Measurements from ENCODE around the gene PCDHA2. TPM values are rescaled to one million over a fixed set of nuclear protein-coding genes. Genes with fewer than 3 reads are reported as not detected.
"Not testable (repeated sequence)": the region's sequence is repeated elsewhere in the genome, so short reads cannot be mapped to it uniquely, and the experiment has no call there.

PCDHA2 gene
- total and polyA plus RNA-seq, 7 donors: 0.18 TPM; not detected in 6

GRCh38 chr5:140795259-140795641 lies 598 bp downstream of the PCDHA2 start:
- no peak overlapping the region for H3K4me3 ChIP-seq
- 18 to 22% (median 18%) methylated on average over 15 of the region's 15 CpGs for WGBS, 3 donors
- H3K9me3 ChIP-seq: peaks cover 8% of the 10 kb centered on the region
- intact Hi-C loops (cut with DNase I): no loop called here
- no peak overlapping the region for H3K27ac ChIP-seq
- no peaks in the 10 kb centered on the region for H3K4me1 ChIP-seq
- H3K36me3 ChIP-seq (ENCODE audit: insufficient read depth in 1 of 2, low read depth in 1 of 2): no peaks in the 10 kb centered on the region
- ATAC-seq (no peak), DNase-seq (no peak)
- TF ChIP-seq, protein P1, sequence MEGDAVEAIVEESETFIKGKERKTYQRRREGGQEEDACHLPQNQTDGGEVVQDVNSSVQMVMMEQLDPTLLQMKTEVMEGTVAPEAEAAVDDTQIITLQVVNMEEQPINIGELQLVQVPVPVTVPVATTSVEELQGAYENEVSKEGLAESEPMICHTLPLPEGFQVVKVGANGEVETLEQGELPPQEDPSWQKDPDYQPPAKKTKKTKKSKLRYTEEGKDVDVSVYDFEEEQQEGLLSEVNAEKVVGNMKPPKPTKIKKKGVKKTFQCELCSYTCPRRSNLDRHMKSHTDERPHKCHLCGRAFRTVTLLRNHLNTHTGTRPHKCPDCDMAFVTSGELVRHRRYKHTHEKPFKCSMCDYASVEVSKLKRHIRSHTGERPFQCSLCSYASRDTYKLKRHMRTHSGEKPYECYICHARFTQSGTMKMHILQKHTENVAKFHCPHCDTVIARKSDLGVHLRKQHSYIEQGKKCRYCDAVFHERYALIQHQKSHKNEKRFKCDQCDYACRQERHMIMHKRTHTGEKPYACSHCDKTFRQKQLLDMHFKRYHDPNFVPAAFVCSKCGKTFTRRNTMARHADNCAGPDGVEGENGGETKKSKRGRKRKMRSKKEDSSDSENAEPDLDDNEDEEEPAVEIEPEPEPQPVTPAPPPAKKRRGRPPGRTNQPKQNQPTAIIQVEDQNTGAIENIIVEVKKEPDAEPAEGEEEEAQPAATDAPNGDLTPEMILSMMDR (IDR thresholded peaks at IDR 0.05): no peak
- peaks cover 2 to 8% (median 7%) of the 10 kb centered on the region in 3 donors for H3K27me3 ChIP-seq (ENCODE audit: insufficient read depth in 3 of 3, low read length in 2 of 3)

GRCh38 chr5:140796072-140796717 lies 1.5 kb downstream of the PCDHA2 start:
- H3K9me3 ChIP-seq; intact Hi-C loops (cut with DNase I); H3K4me3 ChIP-seq; H3K27ac ChIP-seq; DNase-seq; H3K4me1 ChIP-seq; H3K36me3 ChIP-seq (ENCODE audit: insufficient read depth in 1 of 2, low read depth in 1 of 2); H3K27me3 ChIP-seq (ENCODE audit: insufficient read depth in 3 of 3, low read length in 2 of 3); ATAC-seq: not testable (repeated sequence)
- WGBS, 3 donors: 46 to 57% (median 48%) methylated on average over 57 to 72 of the region's 72 CpGs

- H3K9me3 ChIP-seq: peaks cover 8% of the 10 kb centered on the region
- H3K27me3 ChIP-seq (ENCODE audit: insufficient read depth in 3 of 3, low read length in 2 of 3): peaks cover 2 to 11% (median 7%) of the 10 kb centered on the region in 3 donors
- intact Hi-C loops (cut with DNase I): no loop called here
- 47 to 56% (median 54%) methylated on average over 38 to 39 of the region's 39 CpGs for WGBS, 3 donors
- H3K4me1 ChIP-seq: no peaks in the 10 kb centered on the region
- H3K27ac ChIP-seq: no peak overlapping the region
- TF ChIP-seq, protein P1 (IDR thresholded peaks at IDR 0.05): no peak
- DNase-seq: no peak
- no peaks in the 10 kb centered on the region for H3K36me3 ChIP-seq (ENCODE audit: insufficient read depth in 1 of 2, low read depth in 1 of 2)
- H3K4me3 ChIP-seq: no peak overlapping the region
- ATAC-seq: no peak
These were observed 2.1 kb downstream of the PCDHA2 start for GRCh38 chr5:140796718-140797095.

DNA sequence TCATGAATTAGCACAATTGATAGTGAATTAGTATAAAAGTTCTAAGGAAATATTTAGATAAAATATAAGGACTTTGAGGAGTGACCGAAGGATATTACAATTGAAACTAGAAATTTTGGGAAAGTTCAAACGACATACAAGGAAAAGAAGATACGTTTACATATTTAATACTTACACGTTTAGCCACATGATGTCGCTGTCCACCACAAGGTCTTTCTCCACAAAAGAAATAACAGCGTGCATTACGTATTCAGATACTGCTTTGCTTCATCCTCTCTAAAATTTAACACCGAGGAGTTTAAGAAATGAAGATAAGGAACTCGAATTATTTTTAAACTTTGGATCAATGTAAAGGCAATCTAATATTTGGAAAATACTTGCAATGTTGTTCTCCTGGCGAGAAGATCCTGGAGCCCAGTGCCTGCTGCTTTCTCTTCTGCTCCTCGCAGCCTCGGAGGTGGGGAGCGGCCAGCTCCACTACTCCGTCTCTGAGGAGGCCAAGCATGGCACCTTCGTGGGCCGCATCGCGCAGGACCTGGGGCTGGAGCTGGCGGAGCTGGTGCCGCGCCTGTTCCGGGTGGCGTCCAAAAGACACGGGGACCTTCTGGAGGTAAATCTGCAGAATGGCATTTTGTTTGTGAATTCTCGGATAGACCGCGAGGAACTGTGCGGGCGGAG lies 6.3 kb downstream of the PCDHA2 start, which contains the start of gene PCDHA3:
Gene PCDHA3, plus strand, starts transcription at position 242 of the 678 bp plus-strand sequence.
- intact Hi-C loops (cut with DNase I): no loop called here
- ATAC-seq: no peak
- Histone ChIP-seq H3K36me3 (ENCODE audit: insufficient read depth in 1 of 2, low read depth in 1 of 2) (no peaks in the 10 kb centered on the region), H3K9me3 (peaks cover 2% of the 10 kb centered on the region), H3K4me3 (peak within 1 kb of the TSS; percentile 35), H3K27me3 (ENCODE audit: insufficient read depth in 3 of 3, low read length in 2 of 3) (peaks cover 0 to 14% (median 0%) of the 10 kb centered on the region in 3 donors), H3K4me1 (no peaks in the 10 kb centered on the region), H3K27ac (no peak within 1 kb of the TSS)
- DNase-seq: no peak
- WGBS, 3 donors: 9 to 16% (median 14%) methylated on average over 29 of the region's 29 CpGs
- TF ChIP-seq, protein P1 (IDR thresholded peaks at IDR 0.05): peak; percentile 21

DNA sequence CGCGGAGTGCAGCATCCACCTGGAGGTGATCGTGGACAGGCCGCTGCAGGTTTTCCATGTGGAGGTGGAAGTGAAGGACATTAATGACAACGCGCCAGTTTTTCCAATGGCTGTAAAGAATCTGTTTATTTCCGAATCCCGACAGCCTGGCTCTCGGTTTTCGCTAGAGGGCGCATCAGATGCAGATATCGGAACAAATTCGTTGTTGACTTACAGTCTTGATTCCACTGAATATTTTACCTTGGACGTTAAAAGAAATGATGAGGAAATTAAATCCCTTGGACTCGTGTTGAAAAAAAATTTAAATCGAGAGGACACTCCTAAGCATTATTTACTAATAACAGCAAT lies 6.8 kb downstream of the PCDHA2 start:
- Histone ChIP-seq H3K4me1 (no peaks in the 10 kb centered on the region), H3K27me3 (ENCODE audit: insufficient read depth in 3 of 3, low read length in 2 of 3) (peaks cover 0 to 11% (median 0%) of the 10 kb centered on the region in 3 donors), H3K36me3 (ENCODE audit: insufficient read depth in 1 of 2, low read depth in 1 of 2) (no peaks in the 10 kb centered on the region), H3K4me3 (peak overlapping the region; percentile 35), H3K9me3 (no peaks in the 10 kb centered on the region), H3K27ac (no peak overlapping the region)
- DNase-seq (no peak), ATAC-seq (no peak)
- TF ChIP-seq, protein P1 (IDR thresholded peaks at IDR 0.05): no peak
- 10 to 13% (median 12%) methylated on average over 16 of the region's 16 CpGs for WGBS, 3 donors
- intact Hi-C loops (cut with DNase I): no loop called here

DNA sequence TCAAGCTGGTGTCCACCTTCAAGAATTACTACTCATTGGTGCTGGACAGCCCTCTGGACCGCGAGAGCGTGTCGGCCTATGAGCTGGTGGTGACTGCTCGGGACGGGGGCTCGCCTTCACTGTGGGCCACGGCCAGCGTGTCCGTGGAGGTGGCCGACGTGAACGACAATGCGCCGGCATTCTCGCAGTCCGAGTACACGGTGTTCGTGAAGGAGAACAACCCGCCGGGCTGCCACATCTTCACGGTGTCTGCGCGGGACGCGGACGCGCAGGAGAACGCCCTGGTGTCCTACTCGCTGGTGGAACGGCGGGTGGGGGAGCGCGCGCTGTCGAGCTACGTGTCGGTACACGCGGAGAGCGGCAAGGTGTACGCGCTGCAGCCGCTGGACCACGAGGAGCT lies 7.7 kb downstream of the PCDHA2 start:
- 39 to 49% (median 39%) methylated on average over 45 of the region's 45 CpGs for WGBS, 3 donors
- intact Hi-C loops (cut with DNase I): not testable (repeated sequence)

More for the DNA sequence above, 7.7 kb downstream of the PCDHA2 start:
- H3K4me3 ChIP-seq; H3K9me3 ChIP-seq; H3K36me3 ChIP-seq (ENCODE audit: insufficient read depth in 1 of 2, low read depth in 1 of 2); H3K4me1 ChIP-seq; DNase-seq; ATAC-seq; H3K27me3 ChIP-seq (ENCODE audit: insufficient read depth in 3 of 3, low read length in 2 of 3); H3K27ac ChIP-seq: not testable (repeated sequence)
